ENCODE data around the gene DVL1.

The DVL1 gene

DNA sequence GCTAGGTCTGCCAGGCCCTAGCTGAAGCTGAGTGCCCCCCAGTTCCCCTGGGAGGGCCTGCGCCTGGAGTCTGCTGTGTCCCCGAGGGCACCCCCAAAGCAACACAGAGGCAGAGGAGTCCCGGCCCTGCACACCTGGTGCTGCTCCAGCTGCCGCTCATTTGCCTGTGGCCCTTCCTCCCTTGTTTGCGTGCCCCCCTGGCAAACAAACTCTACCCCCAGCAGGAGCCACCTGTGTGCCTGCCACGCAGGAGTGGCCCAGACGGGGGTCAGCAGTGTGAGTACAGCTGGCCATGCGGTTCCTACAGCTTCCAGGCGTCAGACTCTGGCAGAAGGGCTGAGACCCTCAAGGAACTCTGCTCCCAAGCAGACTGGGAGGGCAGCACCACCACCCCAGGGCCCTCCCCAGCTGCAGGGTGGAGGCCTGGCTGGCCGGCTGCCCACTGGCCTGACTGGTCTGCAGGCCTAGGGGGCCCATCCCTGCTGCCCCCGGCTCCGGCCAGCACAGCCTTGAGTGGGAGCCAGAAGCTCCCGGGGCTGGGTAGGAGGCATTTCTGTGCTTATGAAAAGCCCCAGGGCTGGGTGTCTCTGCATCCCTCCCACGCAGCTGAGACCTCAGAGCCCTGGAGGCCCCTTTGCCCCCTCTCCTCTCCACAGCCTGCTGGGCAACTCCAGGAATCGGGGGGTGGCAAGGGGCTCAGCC lies 18.7 kb downstream of the DVL1 start:
- 85% methylated on average over 15 of the region's 15 CpGs for WGBS

DNA sequence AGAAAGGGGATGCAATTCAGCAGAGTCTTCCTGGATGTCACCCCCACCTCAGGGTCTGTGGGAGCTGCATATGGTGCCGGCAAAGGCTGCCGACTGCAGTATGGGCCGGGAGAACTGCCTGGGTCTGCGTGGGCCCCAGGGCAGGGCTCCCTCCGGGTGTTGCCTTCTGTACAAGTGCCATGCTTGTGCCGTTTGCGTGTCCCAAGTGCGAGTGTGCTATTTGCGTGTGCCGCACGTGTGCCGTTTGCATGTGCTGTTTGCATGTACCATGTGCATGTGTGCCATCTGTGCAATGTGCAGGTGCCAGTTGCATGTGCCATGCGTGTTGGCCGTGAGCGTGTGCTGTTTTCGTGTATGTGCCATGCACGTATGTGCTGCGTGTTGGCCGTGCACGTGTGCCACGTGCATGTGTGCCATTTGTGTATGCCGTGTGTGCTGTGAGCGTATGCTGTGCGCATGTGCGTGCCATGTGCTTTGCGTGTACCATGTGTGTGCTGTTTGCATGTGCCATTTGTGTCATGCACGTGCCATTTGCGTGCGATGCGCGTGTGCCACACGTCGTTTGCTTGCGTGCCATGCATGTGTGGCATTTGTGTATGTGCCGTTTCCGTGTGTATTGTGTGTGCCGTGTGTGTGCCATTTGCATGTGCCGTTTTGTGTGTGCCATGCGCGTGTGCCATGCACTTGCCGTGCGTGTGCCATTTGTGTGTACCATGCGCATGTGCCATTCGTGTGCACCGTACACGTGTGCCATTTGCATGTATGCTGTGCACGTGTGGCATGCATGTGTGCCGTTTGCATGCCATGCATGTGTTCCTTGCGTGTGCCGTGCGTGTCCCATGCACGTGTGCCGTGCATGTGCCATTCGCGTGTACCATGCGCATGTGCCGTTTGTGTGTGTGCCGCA lies 19.7 kb downstream of the DVL1 start:
- WGBS = 94% methylated on average over 58 of the region's 58 CpGs
- no peak overlapping the region for H3K4me3 ChIP-seq (ENCODE audit: low read length)
- peaks cover 5% of the 10 kb centered on the region; the same call in 1 of the 2 replicates for H3K4me1 ChIP-seq (ENCODE audit: insufficient read depth, low read length)
- H3K9me3 ChIP-seq (ENCODE audit: insufficient read depth, low read depth, low read length) = no peaks in the 10 kb centered on the region
- H3K36me3 ChIP-seq (ENCODE audit: insufficient read depth, low read length) = no peaks in the 10 kb centered on the region
- H3K9ac ChIP-seq (ENCODE audit: low read depth, low read length) = no peak overlapping the region
- H3K27me3 ChIP-seq (ENCODE audit: insufficient read depth, low read length) = no peaks in the 10 kb centered on the region
- no peak overlapping the region for H3K27ac ChIP-seq (ENCODE audit: low read depth, low read length)

More for the DNA sequence above, 18.7 kb downstream of the DVL1 start:
- Histone ChIP-seq H3K27me3 (ENCODE audit: insufficient read depth, low read length) (no peaks in the 10 kb centered on the region), H3K9ac (ENCODE audit: low read depth, low read length) (no peak overlapping the region), H3K27ac (ENCODE audit: low read depth, low read length) (no peak overlapping the region), H3K4me3 (ENCODE audit: low read length) (no peak overlapping the region), H3K4me1 (ENCODE audit: insufficient read depth, low read length) (peaks cover 2% of the 10 kb centered on the region; the same call in 1 of the 2 replicates), H3K9me3 (ENCODE audit: insufficient read depth, low read depth, low read length) (no peaks in the 10 kb centered on the region), H3K36me3 (ENCODE audit: insufficient read depth, low read length) (no peaks in the 10 kb centered on the region)

DNA sequence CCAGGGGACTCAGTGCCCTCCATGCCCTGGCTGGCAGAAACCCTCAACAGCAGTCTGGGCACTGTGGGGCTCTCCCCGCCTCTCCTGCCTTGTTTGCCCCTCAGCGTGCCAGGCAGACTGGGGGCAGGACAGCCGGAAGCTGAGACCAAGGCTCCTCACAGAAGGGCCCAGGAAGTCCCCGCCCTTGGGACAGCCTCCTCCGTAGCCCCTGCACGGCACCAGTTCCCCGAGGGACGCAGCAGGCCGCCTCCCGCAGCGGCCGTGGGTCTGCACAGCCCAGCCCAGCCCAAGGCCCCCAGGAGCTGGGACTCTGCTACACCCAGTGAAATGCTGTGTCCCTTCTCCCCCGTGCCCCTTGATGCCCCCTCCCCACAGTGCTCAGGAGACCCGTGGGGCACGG lies 21.0 kb downstream of the DVL1 start:
- 94% methylated on average over 15 of the region's 15 CpGs for WGBS
- no peak overlapping the region for H3K4me3 ChIP-seq (ENCODE audit: low read length)
- no peaks in the 10 kb centered on the region for H3K9me3 ChIP-seq (ENCODE audit: insufficient read depth, low read depth, low read length)
- H3K9ac ChIP-seq (ENCODE audit: low read depth, low read length) = no peak overlapping the region
- no peaks in the 10 kb centered on the region for H3K36me3 ChIP-seq (ENCODE audit: insufficient read depth, low read length)
- peaks cover 5% of the 10 kb centered on the region; the same call in 1 of the 2 replicates for H3K4me1 ChIP-seq (ENCODE audit: insufficient read depth, low read length)
- H3K27me3 ChIP-seq (ENCODE audit: insufficient read depth, low read length) = no peaks in the 10 kb centered on the region
- H3K27ac ChIP-seq (ENCODE audit: low read depth, low read length) = no peak overlapping the region

DNA sequence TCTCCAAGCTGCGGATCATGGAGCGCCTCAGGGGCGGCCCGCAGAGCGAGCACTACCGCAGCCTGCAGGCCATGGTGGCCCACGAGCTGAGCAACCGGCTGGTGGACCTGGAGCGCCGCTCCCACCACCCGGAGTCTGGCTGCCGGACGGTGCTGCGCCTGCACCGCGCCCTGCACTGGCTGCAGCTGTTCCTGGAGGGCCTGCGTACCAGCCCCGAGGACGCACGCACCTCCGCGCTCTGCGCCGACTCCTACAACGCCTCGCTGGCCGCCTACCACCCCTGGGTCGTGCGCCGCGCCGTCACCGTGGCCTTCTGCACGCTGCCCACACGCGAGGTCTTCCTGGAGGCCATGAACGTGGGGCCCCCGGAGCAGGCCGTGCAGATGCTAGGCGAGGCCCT lies 21.9 kb downstream of the DVL1 start:
- Histone ChIP-seq H3K27me3 (ENCODE audit: insufficient read depth, low read length) (no peaks in the 10 kb centered on the region), H3K4me1 (ENCODE audit: insufficient read depth, low read length) (peaks cover 5% of the 10 kb centered on the region; the same call in 1 of the 2 replicates), H3K9me3 (ENCODE audit: insufficient read depth, low read depth, low read length) (no peaks in the 10 kb centered on the region), H3K9ac (ENCODE audit: low read depth, low read length) (no peak overlapping the region), H3K4me3 (ENCODE audit: low read length) (no peak overlapping the region), H3K27ac (ENCODE audit: low read depth, low read length) (no peak overlapping the region), H3K36me3 (ENCODE audit: insufficient read depth, low read length) (no peaks in the 10 kb centered on the region)
- WGBS = 94% methylated on average over 40 of the region's 40 CpGs

DNA sequence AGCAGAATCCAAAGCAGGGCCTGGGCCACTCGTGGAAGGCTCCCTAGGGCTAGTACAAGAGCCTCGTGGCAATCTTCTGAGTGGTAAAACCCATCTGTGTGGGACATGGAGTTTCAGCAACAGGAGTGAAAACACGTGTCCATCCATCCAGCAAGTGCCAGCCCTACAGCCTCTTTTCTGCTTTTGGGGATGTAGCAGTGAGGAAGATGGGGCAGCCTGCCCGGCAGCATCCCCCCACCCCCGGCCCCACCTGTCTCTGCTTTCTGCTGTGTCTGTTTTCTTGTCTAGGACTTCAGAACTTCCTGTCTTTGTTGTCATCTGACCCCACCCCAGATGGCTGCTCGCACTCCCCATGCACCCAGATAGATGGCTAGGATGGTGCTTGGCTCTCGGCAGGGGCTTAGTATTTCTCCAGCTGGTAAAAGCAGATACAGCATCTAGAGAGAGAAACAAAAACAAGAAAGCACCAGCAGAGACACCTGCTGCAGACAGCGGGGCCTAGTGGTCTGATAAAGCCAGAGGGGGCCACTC lies 23.1 kb downstream of the DVL1 start:
- no peak overlapping the region for H3K9ac ChIP-seq (ENCODE audit: low read depth, low read length)
- H3K4me1 ChIP-seq (ENCODE audit: insufficient read depth, low read length) = peaks cover 5% of the 10 kb centered on the region; the same call in 1 of the 2 replicates
- no peak overlapping the region for H3K27ac ChIP-seq (ENCODE audit: low read depth, low read length)
- H3K36me3 ChIP-seq (ENCODE audit: insufficient read depth, low read length) = no peaks in the 10 kb centered on the region
- no peaks in the 10 kb centered on the region for H3K27me3 ChIP-seq (ENCODE audit: insufficient read depth, low read length)
- H3K4me3 ChIP-seq (ENCODE audit: low read length) = no peak overlapping the region; the same call in 1 of the 2 replicates
- 90% methylated on average over 8 of the region's 8 CpGs for WGBS
- no peaks in the 10 kb centered on the region for H3K9me3 ChIP-seq (ENCODE audit: insufficient read depth, low read depth, low read length)

DNA sequence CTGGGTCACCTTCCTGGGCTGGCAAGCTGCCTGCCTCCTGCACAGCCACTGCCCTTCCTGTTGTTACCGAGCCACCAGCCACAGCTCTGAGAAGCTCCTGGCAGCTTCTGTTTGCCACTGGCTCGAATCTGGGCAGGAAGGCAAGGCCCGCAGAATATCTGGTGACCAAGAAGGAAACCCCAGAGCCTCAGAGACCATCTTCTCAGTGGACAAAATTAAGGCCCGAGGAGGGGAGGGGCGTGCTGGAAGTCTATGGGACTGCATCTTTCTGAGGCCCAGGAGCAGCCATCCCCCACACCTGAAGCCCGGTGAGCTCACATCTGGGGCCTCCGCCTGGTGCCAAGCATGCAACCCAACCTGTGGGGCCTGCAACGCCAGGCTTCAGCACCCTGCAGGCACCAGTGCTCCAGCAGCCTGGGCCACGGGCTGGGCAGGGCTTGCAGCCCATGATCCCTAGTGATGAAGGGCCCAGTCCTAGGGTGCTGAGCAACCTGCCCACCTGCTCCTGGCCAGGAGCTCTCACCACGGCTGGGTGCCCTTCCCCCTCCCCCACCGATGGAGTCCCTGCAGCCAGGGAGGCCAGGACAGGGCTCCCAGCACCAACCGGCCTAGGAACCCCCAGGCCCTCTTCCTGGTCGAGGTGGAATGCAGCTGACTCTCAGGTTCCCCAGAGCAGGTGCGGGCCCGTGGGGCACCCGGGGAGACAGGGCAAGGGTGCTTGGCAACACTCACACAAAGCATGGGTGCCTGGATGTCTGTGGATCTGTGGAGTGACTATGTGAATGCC lies 23.7 kb downstream of the DVL1 start:
- Histone ChIP-seq H3K4me1 (ENCODE audit: insufficient read depth, low read length) (peaks cover 5% of the 10 kb centered on the region; the same call in 1 of the 2 replicates), H3K4me3 (ENCODE audit: low read length) (peak overlapping the region; percentile 99), H3K27ac (ENCODE audit: low read depth, low read length) (peak overlapping the region; percentile 62), H3K27me3 (ENCODE audit: insufficient read depth, low read length) (no peaks in the 10 kb centered on the region), H3K9me3 (ENCODE audit: insufficient read depth, low read depth, low read length) (no peaks in the 10 kb centered on the region), H3K36me3 (ENCODE audit: insufficient read depth, low read length) (peaks cover 4% of the 10 kb centered on the region; the same call in 1 of the 2 replicates), H3K9ac (ENCODE audit: low read depth, low read length) (peak overlapping the region; percentile 84)
- WGBS = 85% methylated on average over 16 of the region's 16 CpGs

DNA sequence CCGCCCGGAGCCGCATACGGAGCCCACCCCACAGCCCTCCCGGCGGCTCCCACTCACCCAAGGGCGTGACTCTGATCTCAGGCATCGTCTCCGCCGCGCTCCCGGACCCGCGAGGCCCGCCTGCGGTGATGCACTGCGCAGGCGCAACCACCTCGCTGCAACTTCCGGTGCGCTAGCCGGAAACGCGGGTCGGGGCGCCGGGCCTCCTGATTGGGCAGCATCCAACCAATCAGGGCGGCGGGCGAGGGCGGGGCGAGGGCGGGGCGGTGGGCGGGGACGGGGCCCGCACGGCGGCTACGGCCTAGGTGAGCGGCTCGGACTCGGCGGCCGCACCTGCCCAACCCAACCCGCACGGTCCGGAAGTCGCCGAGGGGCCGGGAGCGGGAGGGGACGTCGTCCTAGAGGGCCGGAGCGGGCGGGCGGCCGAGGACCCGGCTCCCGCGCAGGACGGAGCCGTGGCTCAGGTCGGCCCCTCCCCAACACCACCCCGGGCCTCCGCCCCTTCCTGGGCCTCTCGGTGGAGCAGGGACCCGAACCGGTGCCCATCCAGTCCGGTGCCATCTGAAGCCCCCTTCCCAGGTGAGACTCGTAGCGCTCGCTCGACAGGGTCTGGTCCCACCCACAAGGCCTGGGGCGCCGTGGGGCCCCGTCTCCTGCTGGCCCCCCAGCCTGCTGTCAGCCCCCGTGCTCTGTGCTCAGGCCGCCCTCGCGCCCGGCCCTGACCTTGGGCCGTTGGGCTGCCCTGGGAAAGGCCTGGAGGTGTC lies 24.5 kb downstream of the DVL1 start, which contains the start of the genes CPTP and INTS11:
TSS of gene CPTP (plus strand) at position 279 of the 764 bp plus-strand sequence. CDS start 2,109 bp downstream, outside the sequence.
TSS of gene INTS11 (minus strand) at position 137 of the 764 bp plus-strand sequence. CDS start at position 85, 52 bp downstream.
- Histone ChIP-seq H3K27me3 (ENCODE audit: insufficient read depth, low read length) (no peaks in the 10 kb centered on the region), H3K36me3 (ENCODE audit: insufficient read depth, low read length) (peaks cover 6% of the 10 kb centered on the region), H3K9me3 (ENCODE audit: insufficient read depth, low read depth, low read length) (no peaks in the 10 kb centered on the region), H3K27ac (ENCODE audit: low read depth, low read length) (peak within 1 kb of the TSS; percentile 67), H3K4me1 (ENCODE audit: insufficient read depth, low read length) (peaks cover 5% of the 10 kb centered on the region; the same call in 1 of the 2 replicates), H3K9ac (ENCODE audit: low read depth, low read length) (peak within 1 kb of the TSS; percentile 93), H3K4me3 (ENCODE audit: low read length) (peak within 1 kb of the TSS; percentile 99)
- WGBS = under 1% methylated on average over 83 of the region's 84 CpGs

DNA sequence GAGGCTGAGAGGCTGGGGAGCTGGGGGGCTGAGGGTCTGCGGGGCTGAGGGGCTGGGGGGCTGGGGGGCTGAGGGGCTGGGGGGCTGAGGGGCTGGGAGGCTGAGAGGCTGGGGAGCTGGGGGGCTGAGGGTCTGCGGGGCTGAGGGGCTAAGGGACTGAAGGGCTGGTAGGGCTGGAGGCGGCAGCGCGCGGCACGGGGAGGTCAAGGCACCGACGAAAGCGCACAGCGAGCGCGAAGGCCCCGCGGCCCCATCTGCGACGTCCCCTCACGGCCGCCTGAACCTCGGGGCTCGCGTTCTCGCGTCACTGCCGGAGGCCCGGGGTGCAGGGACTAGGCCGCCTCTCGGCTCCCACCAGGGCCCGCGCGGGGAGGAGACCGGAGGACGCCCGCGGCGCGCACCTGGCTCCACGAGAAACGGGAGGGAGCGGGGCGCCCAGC lies 25.1 kb downstream of the DVL1 start:
- H3K27me3 ChIP-seq (ENCODE audit: insufficient read depth, low read length) = no peaks in the 10 kb centered on the region
- no peaks in the 10 kb centered on the region for H3K9me3 ChIP-seq (ENCODE audit: insufficient read depth, low read depth, low read length)
- H3K4me3 ChIP-seq (ENCODE audit: low read length) = peak overlapping the region; percentile 99
- peak overlapping the region; percentile 93 for H3K9ac ChIP-seq (ENCODE audit: low read depth, low read length)
- peaks cover 5% of the 10 kb centered on the region; the same call in 1 of the 2 replicates for H3K4me1 ChIP-seq (ENCODE audit: insufficient read depth, low read length)
- H3K27ac ChIP-seq (ENCODE audit: low read depth, low read length) = peak overlapping the region; percentile 67; the same call in 1 of the 2 replicates
- under 1% methylated on average over 40 of the region's 41 CpGs for WGBS
- peaks cover 12% of the 10 kb centered on the region for H3K36me3 ChIP-seq (ENCODE audit: insufficient read depth, low read length)

DNA sequence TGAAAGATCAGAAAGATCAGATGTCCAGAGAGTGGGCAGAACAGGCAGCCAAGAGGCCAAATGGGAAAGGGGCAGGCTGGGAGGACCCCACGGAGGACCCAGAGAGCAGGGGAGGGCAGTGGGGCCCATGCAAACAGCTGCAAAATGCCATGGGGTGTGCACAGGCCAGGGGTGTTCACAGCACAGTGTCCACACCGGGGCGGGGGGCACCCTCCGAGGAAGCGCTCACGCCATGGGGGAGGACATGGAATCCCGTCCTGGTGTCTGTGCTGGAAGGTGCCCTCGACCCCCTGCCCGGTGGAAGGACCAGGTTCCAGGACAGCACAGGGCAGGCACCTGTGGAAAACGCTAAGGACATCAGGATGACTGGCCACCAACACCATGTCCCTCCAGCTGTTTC lies 26.3 kb downstream of the DVL1 start:
- H3K9me3 ChIP-seq (ENCODE audit: insufficient read depth, low read depth, low read length) = no peaks in the 10 kb centered on the region
- no peak overlapping the region for H3K9ac ChIP-seq (ENCODE audit: low read depth, low read length)
- peaks cover 23% of the 10 kb centered on the region for H3K36me3 ChIP-seq (ENCODE audit: insufficient read depth, low read length)
- H3K4me1 ChIP-seq (ENCODE audit: insufficient read depth, low read length) = peaks cover 10% of the 10 kb centered on the region; the same call in 1 of the 2 replicates
- no peak overlapping the region for H3K4me3 ChIP-seq (ENCODE audit: low read length)
- H3K27me3 ChIP-seq (ENCODE audit: insufficient read depth, low read length) = no peaks in the 10 kb centered on the region
- 94% methylated on average over 10 of the region's 10 CpGs for WGBS
- H3K27ac ChIP-seq (ENCODE audit: low read depth, low read length) = no peak overlapping the region

DNA sequence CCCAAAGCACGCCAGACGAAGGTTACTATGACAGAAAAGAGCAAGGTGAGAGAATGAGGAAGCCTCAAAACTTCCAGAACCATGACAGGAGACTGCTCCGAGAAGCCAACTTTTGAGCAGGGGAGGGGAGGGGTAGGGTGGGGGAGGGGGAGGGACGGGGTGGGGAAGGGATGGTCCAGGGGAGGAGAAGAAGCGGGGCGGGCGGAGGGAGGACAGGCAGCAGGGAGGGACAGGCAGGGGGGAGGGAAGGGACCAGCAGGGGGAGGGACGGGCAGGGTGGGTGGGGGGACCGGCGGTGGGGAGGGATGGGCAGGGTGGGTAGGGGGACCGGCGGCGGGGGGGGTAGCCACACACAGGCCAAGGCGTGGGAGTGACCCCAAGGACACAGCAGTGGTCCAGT lies 26.8 kb downstream of the DVL1 start:
- H3K4me3 ChIP-seq (ENCODE audit: low read length) = no peak overlapping the region
- WGBS = 88% methylated on average over 8 of the region's 14 CpGs
- no peaks in the 10 kb centered on the region for H3K27me3 ChIP-seq (ENCODE audit: insufficient read depth, low read length)
- H3K9ac ChIP-seq (ENCODE audit: low read depth, low read length) = no peak overlapping the region
- H3K36me3 ChIP-seq (ENCODE audit: insufficient read depth, low read length) = peaks cover 27% of the 10 kb centered on the region
- no peak overlapping the region for H3K27ac ChIP-seq (ENCODE audit: low read depth, low read length)
- peaks cover 10% of the 10 kb centered on the region; the same call in 1 of the 2 replicates for H3K4me1 ChIP-seq (ENCODE audit: insufficient read depth, low read length)
- H3K9me3 ChIP-seq (ENCODE audit: insufficient read depth, low read depth, low read length) = no peaks in the 10 kb centered on the region

Data from HUES64 (cell line).